ENCODE data around the gene ASB7. TPM values are rescaled to one million over a fixed set of nuclear protein-coding genes. Genes with fewer than 3 reads are reported as not detected.

ASB7 gene
- total RNA-seq, 4 donors from 2014 or later, result 5.1 to 10.3 (median 6.3) TPM

DNA sequence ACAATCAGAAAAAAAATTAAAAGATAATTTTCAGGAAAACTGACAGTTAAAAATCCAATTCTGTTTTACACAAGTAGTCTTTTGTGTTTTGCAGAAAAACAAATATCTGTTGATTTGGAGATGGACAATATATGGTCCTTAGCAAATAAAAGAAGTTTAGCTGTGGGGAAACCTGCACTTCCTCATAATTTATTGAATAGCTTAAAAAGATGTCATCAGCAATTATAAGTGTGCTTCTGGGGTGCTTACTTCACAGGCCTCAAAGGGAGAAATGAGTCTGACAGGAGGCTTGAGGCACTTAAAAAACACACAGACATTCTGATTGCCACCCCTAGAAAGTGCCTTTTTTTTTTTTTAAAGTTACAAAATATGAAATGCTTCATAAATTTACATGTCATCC, 42.1 kb upstream of the ASB7 start:
- Histone ChIP-seq H3K4me3 (no peak overlapping the region), H3K9me3 (no peaks in the 10 kb centered on the region), H3K27me3 (no peaks in the 10 kb centered on the region), H3K36me3 (no peaks in the 10 kb centered on the region), H3K27ac (peak overlapping the region in 1 of 4 donors; percentile 64), H3K4me1 (peaks cover 0 to 11% of the 10 kb centered on the region in 2 donors)
- ATAC-seq (no peak), DNase-seq (no peak)
- TF ChIP-seq, protein P1, sequence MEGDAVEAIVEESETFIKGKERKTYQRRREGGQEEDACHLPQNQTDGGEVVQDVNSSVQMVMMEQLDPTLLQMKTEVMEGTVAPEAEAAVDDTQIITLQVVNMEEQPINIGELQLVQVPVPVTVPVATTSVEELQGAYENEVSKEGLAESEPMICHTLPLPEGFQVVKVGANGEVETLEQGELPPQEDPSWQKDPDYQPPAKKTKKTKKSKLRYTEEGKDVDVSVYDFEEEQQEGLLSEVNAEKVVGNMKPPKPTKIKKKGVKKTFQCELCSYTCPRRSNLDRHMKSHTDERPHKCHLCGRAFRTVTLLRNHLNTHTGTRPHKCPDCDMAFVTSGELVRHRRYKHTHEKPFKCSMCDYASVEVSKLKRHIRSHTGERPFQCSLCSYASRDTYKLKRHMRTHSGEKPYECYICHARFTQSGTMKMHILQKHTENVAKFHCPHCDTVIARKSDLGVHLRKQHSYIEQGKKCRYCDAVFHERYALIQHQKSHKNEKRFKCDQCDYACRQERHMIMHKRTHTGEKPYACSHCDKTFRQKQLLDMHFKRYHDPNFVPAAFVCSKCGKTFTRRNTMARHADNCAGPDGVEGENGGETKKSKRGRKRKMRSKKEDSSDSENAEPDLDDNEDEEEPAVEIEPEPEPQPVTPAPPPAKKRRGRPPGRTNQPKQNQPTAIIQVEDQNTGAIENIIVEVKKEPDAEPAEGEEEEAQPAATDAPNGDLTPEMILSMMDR (IDR thresholded peaks at IDR 0.05 in 4 of 5, conservative IDR thresholded peaks at IDR 0.05 in 1 of 5), result no peak
- no peak for TF ChIP-seq POLR2A (IDR thresholded peaks at IDR 0.05)
- in situ Hi-C loops (cut with MboI; ENCODE audit: low sequenced_read_pairs in 4 of 4), result loop anchor here (10.0 to 25.0 kb wide), 4 partner anchors 123 to 648 kb away; partner anchors contain the start of gene ADAMTS17 (in 1 of the 4)
- intact Hi-C loops (cut with DNase I; ENCODE audit: low total_unique reads), result no loop called here

DNA sequence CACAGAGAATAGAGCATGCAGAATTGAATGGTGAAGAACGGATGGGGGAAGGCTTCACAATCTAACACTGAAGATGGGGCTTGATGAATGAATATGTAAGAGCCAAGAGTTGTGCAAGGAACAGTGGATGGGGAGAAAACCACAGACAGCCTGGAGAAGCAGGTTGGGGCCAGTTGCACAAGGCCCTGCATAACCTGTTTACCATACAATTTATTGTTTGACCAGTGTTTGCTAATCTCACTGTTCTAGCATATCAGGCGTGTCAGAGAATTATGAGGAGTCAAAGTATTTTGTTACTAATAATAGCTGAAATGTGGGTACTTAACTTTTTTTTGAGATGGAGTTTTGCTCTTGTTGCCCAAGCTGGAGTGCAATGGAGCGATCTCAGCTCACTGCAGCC, 36.8 kb upstream of the ASB7 start:
- DNase-seq (no peak), ATAC-seq (no peak)
- Histone ChIP-seq H3K27ac (no peak overlapping the region), H3K36me3 (peaks cover 0 to 6% of the 10 kb centered on the region in 2 donors), H3K4me3 (no peak overlapping the region), H3K4me1 (peaks cover 0 to 5% of the 10 kb centered on the region in 2 donors), H3K27me3 (no peaks in the 10 kb centered on the region), H3K9me3 (no peaks in the 10 kb centered on the region)
- TF ChIP-seq, protein P1 (IDR thresholded peaks at IDR 0.05 in 4 of 5, conservative IDR thresholded peaks at IDR 0.05 in 1 of 5), result no peak
- no peak for TF ChIP-seq POLR2A (IDR thresholded peaks at IDR 0.05)
- in situ Hi-C loops (cut with MboI; ENCODE audit: low sequenced_read_pairs in 4 of 4) (loop anchor here (10.0 to 25.0 kb wide), 4 partner anchors 128 to 653 kb away; partner anchors contain the start of gene ADAMTS17 (in 1 of the 4)), intact Hi-C loops (cut with DNase I; ENCODE audit: low total_unique reads) (no loop called here)

DNA sequence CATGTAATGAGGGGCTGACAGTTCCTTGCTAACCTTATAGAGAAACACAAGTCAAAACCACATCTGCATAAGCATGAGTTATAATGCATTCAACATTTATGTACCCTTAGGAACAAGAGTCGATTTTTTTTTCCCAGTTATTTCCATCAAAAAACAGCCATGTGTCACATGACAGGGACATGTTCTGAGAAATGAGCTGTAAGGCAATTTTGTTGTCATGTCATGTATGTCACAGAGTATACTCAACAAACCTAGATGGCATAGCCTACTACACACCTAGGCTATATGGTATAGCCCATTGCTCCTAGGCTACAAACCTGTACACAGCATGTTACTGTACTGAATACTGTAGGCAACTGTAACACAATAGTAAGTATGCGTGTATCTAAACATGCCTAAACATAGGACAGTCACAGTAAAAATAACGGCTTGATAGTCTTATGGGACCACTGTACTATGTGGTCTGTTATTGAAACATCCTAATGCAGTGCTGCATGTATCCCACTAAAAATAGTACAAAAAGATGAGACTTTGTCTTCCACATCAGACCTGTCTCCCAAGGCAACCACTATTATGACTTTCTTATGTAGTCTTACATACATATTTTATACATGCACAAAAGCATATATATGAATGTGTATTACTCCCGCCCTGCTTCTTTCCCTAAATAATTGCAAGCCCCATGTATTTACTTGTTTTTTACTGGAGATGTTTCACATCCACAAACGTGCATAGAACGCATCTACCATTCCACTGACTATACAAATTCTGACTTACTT, 35.4 kb upstream of the ASB7 start:
- no peak overlapping the region for H3K4me3 ChIP-seq
- ATAC-seq, result no peak
- H3K36me3 ChIP-seq, result peaks cover 0 to 6% of the 10 kb centered on the region in 2 donors
- H3K27me3 ChIP-seq, result no peaks in the 10 kb centered on the region
- in situ Hi-C loops (cut with MboI; ENCODE audit: low sequenced_read_pairs in 4 of 4) (loop anchor here (10.0 to 25.0 kb wide), 4 partner anchors 130 to 655 kb away; partner anchors contain the start of gene ADAMTS17 (in 1 of the 4)), intact Hi-C loops (cut with DNase I; ENCODE audit: low total_unique reads) (no loop called here)
- TF ChIP-seq POLR2A (IDR thresholded peaks at IDR 0.05), result no peak
- TF ChIP-seq, protein P1 (IDR thresholded peaks at IDR 0.05 in 4 of 5, conservative IDR thresholded peaks at IDR 0.05 in 1 of 5), result no peak
- no peak for DNase-seq
- no peaks in the 10 kb centered on the region for H3K9me3 ChIP-seq
- H3K4me1 ChIP-seq, result peaks cover 0 to 4% of the 10 kb centered on the region in 2 donors
- no peak overlapping the region for H3K27ac ChIP-seq

DNA sequence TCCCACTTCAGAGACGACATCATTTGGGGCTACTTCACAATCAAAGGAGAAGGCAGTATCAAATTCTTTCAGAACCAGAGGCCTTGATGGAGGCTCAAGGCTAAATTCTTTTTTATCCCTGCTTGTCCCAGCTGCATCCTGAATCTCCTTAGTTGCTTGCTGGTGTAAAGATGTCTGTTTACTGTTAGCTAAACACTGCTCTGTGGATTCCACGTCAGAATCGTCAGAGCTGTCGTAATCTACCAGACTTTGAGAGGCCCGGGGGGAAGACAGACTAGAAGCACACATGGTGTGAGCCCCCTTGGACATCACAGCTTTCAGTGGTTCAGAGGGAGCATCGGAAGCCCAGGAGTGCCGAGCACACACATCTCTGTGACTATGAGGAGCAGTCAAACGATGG, 33.0 kb upstream of the ASB7 start:
- no peaks in the 10 kb centered on the region for H3K9me3 ChIP-seq
- intact Hi-C loops (cut with DNase I; ENCODE audit: low total_unique reads), result no loop called here
- in situ Hi-C loops (cut with MboI; ENCODE audit: low sequenced_read_pairs in 4 of 4), result loop anchor here (10.0 to 25.0 kb wide), 4 partner anchors 132 to 657 kb away; partner anchors contain the start of gene ADAMTS17 (in 1 of the 4)
- H3K36me3 ChIP-seq, result peaks cover 0 to 6% of the 10 kb centered on the region in 2 donors
- H3K27ac ChIP-seq, result no peak overlapping the region
- no peak for ATAC-seq
- no peaks in the 10 kb centered on the region for H3K27me3 ChIP-seq
- TF ChIP-seq, protein P1 (IDR thresholded peaks at IDR 0.05 in 4 of 5, conservative IDR thresholded peaks at IDR 0.05 in 1 of 5), result no peak
- no peak for TF ChIP-seq POLR2A (IDR thresholded peaks at IDR 0.05)
- H3K4me1 ChIP-seq, result peaks cover 0 to 9% of the 10 kb centered on the region in 2 donors
- DNase-seq, result no peak
- no peak overlapping the region for H3K4me3 ChIP-seq

All from gastrocnemius medialis (tissue), 4 donors.